ENCODE results near the gene NPAS3. TPM values are rescaled to one million over a fixed set of nuclear protein-coding genes. Genes with fewer than 3 reads are reported as not detected.

NPAS3 gene
- total and polyA plus RNA-seq, 8 donors = 0.23 to 2.8 (median 1.4) TPM

DNA sequence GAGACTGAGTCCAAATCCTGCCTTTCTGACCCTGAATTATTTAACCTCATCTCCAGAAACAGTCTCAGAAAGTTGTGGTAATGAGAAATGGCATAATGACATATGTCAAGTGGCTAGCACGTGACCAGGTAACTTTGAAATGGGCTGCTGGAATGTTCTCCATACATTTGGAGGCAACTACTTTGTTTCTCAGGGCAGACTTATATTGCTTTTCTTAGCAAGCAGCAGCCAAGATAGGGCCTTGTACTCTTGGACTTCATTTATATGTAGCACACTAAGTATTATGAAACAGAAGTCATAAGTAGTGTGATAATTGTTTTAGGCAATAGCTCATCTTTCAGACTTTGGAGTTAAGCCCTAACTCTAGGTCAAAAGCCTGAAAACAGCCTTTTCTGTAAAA lies 494.7 kb downstream of the NPAS3 start:
- no peak for FAIRE-seq
- TF ChIP-seq, protein P1, sequence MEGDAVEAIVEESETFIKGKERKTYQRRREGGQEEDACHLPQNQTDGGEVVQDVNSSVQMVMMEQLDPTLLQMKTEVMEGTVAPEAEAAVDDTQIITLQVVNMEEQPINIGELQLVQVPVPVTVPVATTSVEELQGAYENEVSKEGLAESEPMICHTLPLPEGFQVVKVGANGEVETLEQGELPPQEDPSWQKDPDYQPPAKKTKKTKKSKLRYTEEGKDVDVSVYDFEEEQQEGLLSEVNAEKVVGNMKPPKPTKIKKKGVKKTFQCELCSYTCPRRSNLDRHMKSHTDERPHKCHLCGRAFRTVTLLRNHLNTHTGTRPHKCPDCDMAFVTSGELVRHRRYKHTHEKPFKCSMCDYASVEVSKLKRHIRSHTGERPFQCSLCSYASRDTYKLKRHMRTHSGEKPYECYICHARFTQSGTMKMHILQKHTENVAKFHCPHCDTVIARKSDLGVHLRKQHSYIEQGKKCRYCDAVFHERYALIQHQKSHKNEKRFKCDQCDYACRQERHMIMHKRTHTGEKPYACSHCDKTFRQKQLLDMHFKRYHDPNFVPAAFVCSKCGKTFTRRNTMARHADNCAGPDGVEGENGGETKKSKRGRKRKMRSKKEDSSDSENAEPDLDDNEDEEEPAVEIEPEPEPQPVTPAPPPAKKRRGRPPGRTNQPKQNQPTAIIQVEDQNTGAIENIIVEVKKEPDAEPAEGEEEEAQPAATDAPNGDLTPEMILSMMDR (IDR thresholded peaks at IDR 0.05) = no peak
- Histone ChIP-seq H3K4me3 (no peak overlapping the region), H3K27me3 (no peaks in the 10 kb centered on the region), H3K27ac (no peak overlapping the region), H3K9me3 (no peaks in the 10 kb centered on the region), H3K36me3 (no peaks in the 10 kb centered on the region), H3K4me1 (no peaks in the 10 kb centered on the region)
- no peak for DNase-seq
- 94 to 96% methylated on average over 1 of the region's 1 CpG for whole genome bisulfite sequencing, 2 donors
- intact Hi-C loops (cut with DNase I) = no loop called here
- no peak for ATAC-seq

DNA sequence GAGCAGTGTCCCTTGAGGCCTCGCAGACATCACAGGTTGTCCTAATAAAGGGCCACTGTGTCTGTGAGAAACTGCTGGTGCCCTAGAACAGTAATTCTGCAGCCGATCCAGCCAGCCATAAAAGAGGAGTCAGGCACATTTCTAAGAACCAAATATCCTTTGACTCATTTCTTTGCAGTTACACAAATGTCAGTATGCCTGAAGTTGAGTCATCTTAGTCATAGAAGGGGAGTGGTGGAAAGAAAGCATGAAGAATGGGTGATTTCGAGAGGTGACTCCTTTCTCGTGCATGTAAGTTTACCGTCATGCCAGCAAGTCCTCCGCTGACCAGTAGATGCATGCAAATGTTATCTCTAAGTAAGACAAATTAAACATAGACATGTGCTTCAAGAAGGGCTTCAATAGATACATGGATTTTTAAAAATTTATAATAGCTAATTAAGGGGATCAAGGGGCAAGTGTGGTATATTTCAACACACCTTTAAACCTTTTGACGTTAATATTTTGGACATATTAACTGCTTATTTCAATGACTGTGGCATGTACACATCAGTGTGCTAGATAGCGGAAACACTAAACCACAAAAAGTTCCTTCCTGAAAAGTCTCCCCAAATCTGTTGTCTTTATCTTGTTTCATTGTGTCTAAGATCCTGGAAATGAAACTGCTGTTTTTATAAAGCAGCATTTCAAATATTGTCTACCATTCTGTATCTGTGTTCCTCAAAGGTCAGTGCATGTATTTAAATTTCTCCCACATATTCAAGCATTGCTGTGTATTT lies 497.4 kb downstream of the NPAS3 start:
- TF ChIP-seq, protein P1 (IDR thresholded peaks at IDR 0.05) = no peak
- intact Hi-C loops (cut with DNase I) = no loop called here
- Histone ChIP-seq H3K4me1 (no peaks in the 10 kb centered on the region), H3K4me3 (no peak overlapping the region), H3K36me3 (no peaks in the 10 kb centered on the region), H3K9me3 (no peaks in the 10 kb centered on the region), H3K27me3 (no peaks in the 10 kb centered on the region), H3K27ac (no peak overlapping the region)
- ATAC-seq = no peak
- whole genome bisulfite sequencing, 2 donors = 91 to 92% methylated on average over 8 of the region's 8 CpGs
- no peak for DNase-seq
- no peak for FAIRE-seq

DNA sequence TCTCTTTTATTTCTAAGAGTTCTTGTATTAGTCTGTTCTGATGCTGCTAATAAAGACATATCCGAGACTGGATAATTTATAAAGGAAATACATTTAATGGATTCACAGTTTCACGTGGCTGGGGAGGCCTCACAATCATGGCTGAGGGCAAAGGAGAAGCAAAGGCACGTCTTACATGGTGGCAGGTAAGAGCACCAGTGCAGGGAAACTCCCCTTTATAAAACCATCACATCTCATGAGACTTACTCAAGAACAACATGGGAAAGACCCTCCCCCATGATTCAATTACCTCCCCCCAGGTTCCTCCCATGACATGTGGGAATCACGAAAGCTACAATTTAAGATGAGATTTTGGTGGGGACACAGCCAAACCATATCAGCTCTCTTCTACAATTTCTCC lies 503.0 kb downstream of the NPAS3 start:
- intact Hi-C loops (cut with DNase I) = no loop called here
- H3K4me3 ChIP-seq = no peak overlapping the region

DNA sequence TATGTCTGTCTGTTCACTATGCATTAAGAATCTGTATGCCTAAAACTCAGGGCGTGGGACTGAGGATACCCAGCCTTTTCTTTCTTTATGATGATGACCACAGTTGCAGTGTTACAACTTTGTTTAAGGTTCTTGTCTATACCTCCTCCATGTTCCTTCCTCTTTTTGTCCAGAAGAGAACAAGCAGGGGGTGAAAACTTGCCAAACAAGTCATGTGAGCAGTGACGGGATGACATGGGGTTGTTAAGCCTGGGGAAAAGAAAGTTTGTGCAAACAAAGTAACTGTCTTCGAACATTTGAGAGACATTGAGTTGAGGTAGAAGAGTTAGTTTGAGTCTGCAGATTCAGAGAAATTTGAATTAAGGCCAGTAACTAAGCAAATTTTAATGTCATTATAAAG lies 505.5 kb downstream of the NPAS3 start:
- Histone ChIP-seq H3K4me1 (no peaks in the 10 kb centered on the region), H3K27me3 (no peaks in the 10 kb centered on the region), H3K36me3 (no peaks in the 10 kb centered on the region), H3K27ac (no peak overlapping the region), H3K9me3 (no peaks in the 10 kb centered on the region), H3K4me3 (no peak overlapping the region)
- 60 to 66% methylated on average over 3 of the region's 3 CpGs for whole genome bisulfite sequencing, 2 donors
- ATAC-seq = no peak
- DNase-seq = no peak
- no peak for FAIRE-seq
- intact Hi-C loops (cut with DNase I) = no loop called here
- TF ChIP-seq, protein P1 (IDR thresholded peaks at IDR 0.05) = no peak

More for the DNA sequence above, 503.0 kb downstream of the NPAS3 start:
- 82 to 90% methylated on average over 4 of the region's 4 CpGs for WGBS, 2 donors
- ATAC-seq = no peak
- Histone ChIP-seq H3K27me3 (no peaks in the 10 kb centered on the region), H3K36me3 (no peaks in the 10 kb centered on the region), H3K27ac (no peak overlapping the region), H3K4me1 (no peaks in the 10 kb centered on the region), H3K9me3 (no peaks in the 10 kb centered on the region)
- DNase-seq = no peak
- TF ChIP-seq, protein P1 (IDR thresholded peaks at IDR 0.05) = no peak
- no peak for FAIRE-seq

DNA sequence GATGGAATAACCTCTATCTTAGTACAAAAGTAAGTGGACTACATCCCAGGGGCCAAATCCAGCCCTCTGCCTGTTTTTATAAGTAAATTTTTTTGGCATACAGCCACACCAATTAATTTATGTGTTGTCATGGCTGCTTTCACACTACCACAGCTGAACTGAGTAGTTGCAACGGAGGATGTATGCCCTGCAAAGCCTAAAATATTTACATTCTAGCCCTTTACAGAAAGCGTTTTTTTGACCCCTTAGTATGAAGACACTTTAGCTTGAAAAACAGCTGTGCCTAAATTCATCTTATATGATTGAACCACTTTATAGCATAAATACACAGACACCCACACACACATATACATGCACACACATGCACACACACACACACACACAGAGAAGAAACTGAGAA lies 510.6 kb downstream of the NPAS3 start:
- Histone ChIP-seq H3K9me3 (no peaks in the 10 kb centered on the region), H3K36me3 (no peaks in the 10 kb centered on the region), H3K27me3 (no peaks in the 10 kb centered on the region), H3K27ac (no peak overlapping the region), H3K4me3 (no peak overlapping the region), H3K4me1 (no peaks in the 10 kb centered on the region)
- ATAC-seq = no peak
- TF ChIP-seq, protein P1 (IDR thresholded peaks at IDR 0.05) = no peak
- DNase-seq = no peak
- WGBS, 2 donors = 62 to 72% methylated on average over 2 of the region's 2 CpGs
- intact Hi-C loops (cut with DNase I) = no loop called here
- no peak for FAIRE-seq

All from pancreas (tissue), 10 donors.